ENCODE measurements around the gene VWA1.

GRCh38 chr1:1439546-1440261 is 4.2 kb downstream of the VWA1 start:
- TF ChIP-seq BHLHE40 (IDR thresholded peaks at IDR 0.05; ENCODE audit: low read depth, low read length) (no peak), RAD21 (IDR thresholded peaks at IDR 0.05; ENCODE audit: low read length) (no peak), POLR2A (IDR thresholded peaks at IDR 0.05; ENCODE audit: low read depth, low read length) (no peak), CTCF (conservative IDR thresholded peaks at IDR 0.05; ENCODE audit: low read depth, low read length) (no peak), RFX5 (IDR thresholded peaks at IDR 0.05; ENCODE audit: low read depth, low read length) (no peak), USF2 (IDR thresholded peaks at IDR 0.05; ENCODE audit: low read depth, low read length) (no peak), ELK1 (IDR thresholded peaks at IDR 0.05; ENCODE audit: borderline replicate concordance, low read depth, low read length) (no peak), MXI1 (IDR thresholded peaks at IDR 0.05; ENCODE audit: borderline replicate concordance, low read depth, low read length) (no peak), RCOR1 (IDR thresholded peaks at IDR 0.05; ENCODE audit: insufficient replicate concordance, low read length) (no peak), SMC3 (IDR thresholded peaks at IDR 0.05; ENCODE audit: low read depth, low read length) (no peak), CHD1 (IDR thresholded peaks at IDR 0.05; ENCODE audit: low read depth, low read length) (no peak), MAZ (IDR thresholded peaks at IDR 0.05; ENCODE audit: borderline replicate concordance, low read depth, low read length) (no peak), NFE2L2 (IDR thresholded peaks at IDR 0.05; ENCODE audit: low read depth, low read length) (no peak), CEBPB (IDR thresholded peaks at IDR 0.05; ENCODE audit: low read depth, low read length) (no peak)

Data from IMR-90 (cell line).